HEK293T (cell line): ENCODE results near the gene SYT15.
"Not testable (repeated sequence)": the region's sequence is repeated elsewhere in the genome, so short reads cannot be mapped to it uniquely, and the experiment has no call there.

ENCODE experiments used
- L3MBTL2 ChIP-seq: fragments of 450-650 bp; conservative IDR thresholded peaks from 2 replicates; pipeline ENCODE4 v1.6.1; 2016; ENCODE audit warnings: mild to moderate bottlenecking
- NFRKB ChIP-seq: fragments of 450-650 bp; IDR thresholded peaks from 2 replicates; pipeline ENCODE4 v1.6.1; 2016; ENCODE audit warnings: mild to moderate bottlenecking, moderate library complexity
- TARDBP ChIP-seq: fragments of 450-650 bp; IDR thresholded peaks from 2 replicates; pipeline ENCODE4 v1.6.1; 2016

DNA sequence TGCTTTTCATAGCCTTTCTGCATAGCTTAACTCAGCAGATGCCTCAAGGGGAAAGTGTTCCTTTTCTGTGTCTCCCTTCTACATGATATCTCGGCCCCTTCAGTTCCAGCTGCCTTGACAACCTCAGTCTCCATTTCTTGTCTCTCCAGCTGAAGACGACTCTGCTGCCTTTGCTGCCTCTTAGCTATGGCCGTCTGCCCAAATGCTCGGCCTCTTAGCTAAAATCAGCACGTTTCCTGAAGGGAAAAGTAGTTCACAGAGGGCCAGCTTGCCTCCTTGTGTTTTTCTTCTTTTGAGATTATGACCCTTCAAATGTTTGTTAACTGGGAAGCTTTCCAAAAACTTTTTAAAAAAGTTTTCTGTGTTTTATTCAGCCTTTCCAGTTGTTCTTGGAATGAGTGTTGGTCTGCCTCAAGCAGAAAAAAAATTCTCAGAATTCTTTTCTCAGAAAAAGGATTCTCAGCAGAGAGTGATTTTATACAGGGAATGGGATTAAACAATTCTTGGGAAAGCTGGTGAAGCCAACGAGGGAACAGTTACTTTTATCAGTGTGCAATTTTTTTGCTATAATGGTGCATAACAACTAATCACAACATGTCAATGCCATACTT, 15.6 kb downstream of the SYT15 start:
- not testable (repeated sequence) for TF ChIP-seq NFRKB, TARDBP, L3MBTL2
